Chondrocyte (in vitro differentiated cells): ENCODE measurements around the gene CDK18. TPM values are rescaled to one million over a fixed set of nuclear protein-coding genes. Genes with fewer than 3 reads are reported as not detected.

Experiments used
- DNase-seq: peaks from one replicate; pipeline ENCODE4 v3.0.0; 2021; ENCODE audit warnings: mixed read lengths, low spot score
- H3K27ac Mint-ChIP-seq: one replicate; pipeline ENCODE4 v1.8.0; 2021; ENCODE audit warnings: mild to moderate bottlenecking, moderate library complexity, mixed read lengths; ENCODE audit not compliant: unreplicated experiment
- H3K27me3 Mint-ChIP-seq: 2 replicates; pipeline ENCODE4 v1.8.0; 2021; ENCODE audit warnings: low read depth, mixed read lengths
- H3K36me3 Mint-ChIP-seq: 2 replicates; pipeline ENCODE4 v1.8.0; 2021; ENCODE audit warnings: low read depth, mixed read lengths
- H3K4me1 Mint-ChIP-seq: 2 replicates; pipeline ENCODE4 v1.8.0; 2021; ENCODE audit warnings: low read depth, mild to moderate bottlenecking, mixed read lengths
- H3K4me3 Mint-ChIP-seq: one replicate; pipeline ENCODE4 v1.8.0; 2021; ENCODE audit warnings: mild to moderate bottlenecking, moderate library complexity, mixed read lengths; ENCODE audit not compliant: unreplicated experiment
- H3K9me3 Mint-ChIP-seq: 2 replicates; pipeline ENCODE4 v1.8.0; 2021; ENCODE audit warnings: low read depth, mixed read lengths
- CTCF ChIP-seq: fragments of 200-600 bp; sonication (generic); IDR thresholded peaks from 2 replicates; pipeline ENCODE4 v1.5.0; 2021; ENCODE audit warnings: antibody characterized with exemption, mild to moderate bottlenecking, moderate library complexity
- total RNA-seq: library from RNA; stranded (reverse); gene quantifications from 3 replicates; pipeline ENCODE4 v1.2.1, GENCODE V29; 2021

The CDK18 gene
- total RNA-seq, 1 donor from 2014 or later = 17.3 TPM

- Mint-ChIP-seq H3K27me3 (peaks cover 66% of the 10 kb centered on the region), H3K4me1 (no peaks in the 10 kb centered on the region), H3K36me3 (no peaks in the 10 kb centered on the region), H3K4me3 (no peak overlapping the region), H3K9me3 (no peaks in the 10 kb centered on the region), H3K27ac (no peak overlapping the region)
- no peak for TF ChIP-seq CTCF
- no peak for DNase-seq
Observed at GRCh38 chr1:205575294-205575885, 70.9 kb downstream of the CDK18 start.

- no peak for TF ChIP-seq CTCF
- no peak overlapping the region for H3K4me3 Mint-ChIP-seq
- H3K27me3 Mint-ChIP-seq = peaks cover 66% of the 10 kb centered on the region
- no peaks in the 10 kb centered on the region for H3K4me1 Mint-ChIP-seq
- no peak for DNase-seq
- H3K36me3 Mint-ChIP-seq = no peaks in the 10 kb centered on the region
- H3K9me3 Mint-ChIP-seq = no peaks in the 10 kb centered on the region
- H3K27ac Mint-ChIP-seq = no peak overlapping the region
Observed at GRCh38 chr1:205576011-205576410, 71.5 kb downstream of the CDK18 start.

GRCh38 chr1:205576805-205577761 lies 72.6 kb downstream of the CDK18 start:
- H3K27me3 Mint-ChIP-seq = peaks cover 63% of the 10 kb centered on the region
- no peak overlapping the region for H3K4me3 Mint-ChIP-seq
- DNase-seq = peak; percentile 63
- no peaks in the 10 kb centered on the region for H3K4me1 Mint-ChIP-seq
- TF ChIP-seq CTCF = no peak
- no peak overlapping the region for H3K27ac Mint-ChIP-seq
- H3K36me3 Mint-ChIP-seq = no peaks in the 10 kb centered on the region
- H3K9me3 Mint-ChIP-seq = no peaks in the 10 kb centered on the region

- Mint-ChIP-seq H3K36me3 (no peaks in the 10 kb centered on the region), H3K4me1 (no peaks in the 10 kb centered on the region), H3K27me3 (peaks cover 57% of the 10 kb centered on the region), H3K9me3 (no peaks in the 10 kb centered on the region), H3K4me3 (no peak overlapping the region), H3K27ac (no peak overlapping the region)
- TF ChIP-seq CTCF = no peak
- DNase-seq = peak; percentile 34
Observed at GRCh38 chr1:205577874-205578658, 73.6 kb downstream of the CDK18 start.
